ENCODE results near the gene TLR2.

Gene TLR2

DNA sequence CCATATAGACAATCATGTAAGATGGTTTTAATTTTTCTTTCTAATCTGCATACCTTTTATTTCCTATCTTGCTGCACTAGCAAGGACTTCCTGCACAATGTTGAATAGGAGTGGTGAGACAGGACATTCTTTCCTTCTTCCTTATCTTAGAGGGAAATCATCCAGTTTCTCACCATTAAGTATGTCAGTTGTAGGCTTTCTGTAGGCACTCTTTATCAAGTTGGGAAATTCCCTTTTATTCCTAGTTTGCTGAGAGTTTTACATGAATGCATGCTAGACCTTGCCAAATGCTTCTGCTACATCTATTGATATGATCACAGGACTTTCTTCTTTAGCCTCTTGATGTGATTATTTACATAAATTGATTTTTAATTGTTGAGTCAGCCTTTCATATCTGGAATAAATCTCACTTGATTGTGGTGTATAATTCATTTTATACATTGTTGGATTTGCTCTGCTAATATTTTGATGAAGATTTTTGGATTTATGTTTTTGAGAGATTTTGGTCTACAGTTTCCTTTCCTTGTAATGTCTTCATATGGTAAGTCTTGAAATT, 51.9 kb downstream of the TLR2 start:
- no peak for DNase-seq

DNA sequence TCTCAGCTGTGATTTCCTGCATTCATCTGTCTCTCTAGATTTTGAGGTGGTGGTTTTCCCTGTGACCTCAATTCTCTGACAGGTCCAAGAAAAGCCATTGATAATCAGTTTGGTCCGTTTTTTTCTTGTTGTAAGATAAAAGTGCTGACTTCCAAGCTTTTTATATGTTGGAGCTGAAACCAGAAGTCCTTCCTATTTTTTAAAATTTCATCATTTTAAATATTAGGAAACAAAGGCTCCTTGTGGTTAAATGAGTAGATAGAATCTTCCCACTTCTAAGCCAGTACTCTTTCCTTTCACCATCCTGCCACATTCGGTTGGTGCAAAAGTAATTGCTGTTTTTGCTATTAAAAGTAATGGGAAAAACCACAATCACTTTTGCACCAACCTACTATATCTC, 57.5 kb downstream of the TLR2 start:
- no peak for DNase-seq

DNA sequence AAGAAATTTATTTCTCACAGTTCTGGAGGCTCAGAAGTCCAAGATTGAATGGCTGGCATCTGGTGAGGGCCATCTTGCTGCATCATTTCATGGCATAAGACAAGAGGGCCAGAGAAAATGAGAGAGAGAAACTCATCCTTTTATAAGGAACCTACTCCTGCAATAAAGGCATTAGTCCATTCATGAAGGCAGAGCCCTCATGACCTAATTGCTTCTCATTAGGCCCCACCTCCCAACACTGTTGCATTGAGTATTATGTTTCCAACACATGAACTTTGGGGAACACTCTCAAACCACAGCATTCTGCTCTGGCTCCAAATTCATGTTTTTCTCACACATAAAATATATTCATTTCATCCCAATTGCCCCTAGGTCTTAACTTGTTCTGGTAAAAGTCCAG, 61.6 kb downstream of the TLR2 start:
- DNase-seq = no peak

DNA sequence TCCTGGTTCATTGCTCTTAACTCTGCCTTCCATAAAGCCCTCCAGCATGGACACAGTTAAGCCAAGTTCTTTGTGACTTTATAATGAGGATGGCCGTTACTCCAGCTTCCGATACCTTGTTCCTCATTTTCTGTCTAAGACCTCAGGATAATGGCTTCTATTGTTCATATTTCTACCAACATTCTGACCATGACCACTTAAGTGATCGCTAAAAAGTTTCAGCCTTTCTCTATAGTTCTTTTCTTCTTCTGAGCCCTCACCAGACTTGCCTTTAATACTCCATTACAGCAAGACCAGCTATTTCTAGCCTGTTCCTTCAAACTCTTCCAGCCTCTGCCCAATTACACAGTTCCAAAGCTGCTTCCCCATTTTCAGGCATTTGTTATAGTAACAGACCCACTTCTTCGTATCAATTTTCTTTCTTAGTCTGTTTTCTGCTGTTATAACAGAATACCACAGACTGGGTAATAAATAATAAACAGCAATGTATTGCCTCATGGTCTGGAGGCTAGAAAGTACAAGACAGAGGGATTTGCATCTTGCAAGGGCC, 63.4 kb downstream of the TLR2 start:
- DNase-seq = no peak

DNA sequence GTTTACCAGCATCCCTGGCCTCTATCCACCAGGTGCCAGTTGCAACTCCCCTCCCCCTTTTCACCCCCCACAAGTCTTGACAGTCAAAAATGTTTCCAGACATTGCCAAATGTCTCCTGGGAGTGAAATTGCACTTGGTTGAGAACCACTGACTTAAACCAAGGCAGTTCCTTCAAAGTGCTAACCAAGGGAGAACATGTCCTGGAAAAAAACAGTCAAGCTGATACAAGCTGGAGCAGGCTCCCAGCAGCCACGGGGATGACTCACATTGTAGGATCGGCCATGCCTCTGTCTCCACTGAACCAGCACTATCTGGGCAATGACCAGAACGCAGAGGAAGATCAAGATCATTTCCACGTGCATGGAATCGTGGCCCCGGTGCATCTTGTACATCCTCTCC, 64.3 kb downstream of the TLR2 start:
- DNase-seq = no peak

DNA sequence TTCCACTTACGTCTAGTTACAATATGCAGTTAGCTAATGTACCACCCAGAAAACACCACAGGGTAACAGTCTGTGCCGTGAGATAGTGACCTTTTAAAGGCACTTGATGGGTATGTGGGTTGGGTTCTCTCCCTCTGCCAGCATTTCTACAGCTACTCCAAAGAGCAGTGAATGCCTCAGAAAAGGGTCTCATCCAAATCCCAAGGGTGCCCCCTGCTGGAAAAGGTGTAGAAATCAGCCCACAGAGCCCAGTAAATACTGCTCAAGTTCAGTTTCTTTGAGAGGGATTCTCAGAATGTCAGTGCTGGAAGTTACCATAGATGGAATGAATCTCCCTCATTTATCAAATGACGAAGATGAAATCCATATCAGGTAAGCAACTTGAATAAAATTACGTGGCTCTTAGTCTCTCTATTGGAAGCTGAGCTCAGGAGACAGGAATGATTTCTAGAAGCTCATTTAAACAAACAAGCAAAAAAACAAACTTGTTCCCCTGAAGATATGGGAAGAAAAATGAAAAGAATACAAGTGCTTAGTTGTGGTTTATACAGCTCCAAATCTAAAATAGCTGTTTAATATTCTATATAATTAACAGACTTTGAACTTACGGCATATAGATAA, 66.2 kb downstream of the TLR2 start:
- DNase-seq = peak; percentile 67 to 71

DNA sequence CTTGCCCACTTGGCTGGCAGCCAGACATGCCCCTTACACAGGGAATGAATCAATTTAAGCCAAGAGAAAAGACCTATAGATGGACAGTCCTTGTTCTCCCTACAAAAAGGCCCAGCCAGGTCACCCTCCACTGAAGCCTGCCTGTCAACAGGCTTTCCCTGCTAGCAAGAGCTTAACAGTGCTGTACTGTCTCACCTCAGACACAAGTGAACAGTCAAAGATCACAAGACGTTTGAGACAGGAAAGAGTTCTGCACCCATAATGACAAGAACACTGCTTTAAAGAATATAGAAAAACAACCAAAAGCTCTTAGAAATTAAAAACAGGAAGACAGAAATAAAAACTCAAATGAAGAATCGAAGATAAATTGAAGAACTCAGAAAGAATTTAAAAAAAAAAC, 71.1 kb downstream of the TLR2 start:
- no peak for DNase-seq

Data from activated CD4-positive, alpha-beta T cell treated with anti-CD3 and anti-CD28 coated beads for 4 hours (primary cell).